ENCODE measurements around the gene GFY.

GRCh38 chr19:49436381-49437017 lies 11.3 kb downstream of the GFY start:
- TF ChIP-seq CTCF (IDR thresholded peaks at IDR 0.05) (no peak), POLR2A (IDR thresholded peaks at IDR 0.05) (no peak)

Measured in right lobe of liver (tissue), 4 donors.